Gastrocnemius medialis (tissue), 4 donors: Measurements from ENCODE around the gene GLCCI1. TPM values are rescaled to one million over a fixed set of nuclear protein-coding genes. Genes with fewer than 3 reads are reported as not detected.

Source experiments
- ATAC-seq, 2 donors: fragments of 150-250 bp; one replicate each; pipeline ENCODE4 v1.9.1; 2016
- DNase-seq, 2 donors: peaks; one replicate each; pipeline ENCODE4 v3.0.0-alpha.2; 2019
- H3K27ac ChIP-seq, 4 donors: fragments of 200-600 bp; sonication (generic); 1 replicate in 1 of 4; 2 replicates in 3 of 4; pipeline ENCODE4 v1.5.1; 2016 to 2018; ENCODE audit warnings: mild to moderate bottlenecking in 2 of 4, moderate library complexity in 1 of 4
- H3K27me3 ChIP-seq, 3 donors: fragments of 200-600 bp; sonication (generic) in 2 of 3; 1 replicate in 1 of 3; 2 replicates in 2 of 3; pipeline versions ENCODE4 v1.5.1 to v1.6.0; 2016 to 2019; ENCODE audit warnings: mild to moderate bottlenecking in 1 of 3, moderate library complexity in 1 of 3
- H3K36me3 ChIP-seq, 2 donors: fragments of 200-600 bp; sonication (generic) in 1 of 2; one replicate each; pipeline ENCODE4 v1.5.1; 2017 to 2018
- H3K4me1 ChIP-seq, 2 donors: fragments of 200-600 bp; sonication (generic) in 1 of 2; one replicate each; pipeline ENCODE4 v1.5.1; 2016 to 2017; ENCODE audit warnings: mild to moderate bottlenecking in 2 of 2
- H3K4me3 ChIP-seq, 4 donors: fragments of 200-600 bp; sonication (generic) in 3 of 4; 1 replicate in 1 of 4; 2 replicates in 3 of 4; pipeline ENCODE4 v1.5.1; 2016 to 2019; ENCODE audit warnings: mild to moderate bottlenecking in 2 of 4
- H3K9me3 ChIP-seq, 3 donors: fragments of 200-600 bp; sonication (generic) in 2 of 3; 1 replicate in 1 of 3; 2 replicates in 2 of 3; pipeline ENCODE4 v1.5.1; 2016 to 2019
- POLR2A ChIP-seq, 2 donors: fragments of 450-650 bp; IDR thresholded peaks; one replicate each; pipeline ENCODE4 v1.6.1; 2017; ENCODE audit warnings: antibody characterized with exemption in 2 of 2, mild to moderate bottlenecking in 2 of 2, moderate library complexity in 2 of 2
- in situ Hi-C, 4 donors: fragments of 200-750 bp; cut with MboI; loops; one replicate each; pipeline versions ENCODE4 v1.15.0 to v1.8.0; 2017; ENCODE audit warnings: low sequenced_read_pairs in 4 of 4
- intact Hi-C: fragments of 100-400 bp; cut with DNase I; formaldehyde crosslinking; loops from one replicate; pipeline ENCODE4 v1.15.1; 2023; ENCODE audit warnings: low total_unique reads
- total RNA-seq, 4 donors: library from RNA; depleted of rRNA; stranded (reverse); fragments of >200 nt; gene quantifications; one replicate each; pipeline versions ENCODE4 v1.1.0 to v1.2.3, GENCODE V29; 2016
- TF ChIP-seq, protein P1 (sequence below), 5 experiments: fragments of 450-650 bp in 3 of 5; fragments of 200-600 bp in 2 of 5; sonication (generic) in 2 of 5; IDR thresholded peaks in 4 of 5; conservative IDR thresholded peaks in 1 of 5; 1 replicate in 4 of 5; 2 replicates in 1 of 5; pipeline ENCODE4 v1.5.1; 2016 to 2019; ENCODE audit warnings: antibody characterized with exemption in 5 of 5, mild to moderate bottlenecking in 3 of 5, moderate library complexity in 3 of 5

Gene GLCCI1
- total RNA-seq, 4 donors from 2014 or later: 1.2 to 6.1 (median 2.6) TPM

DNA sequence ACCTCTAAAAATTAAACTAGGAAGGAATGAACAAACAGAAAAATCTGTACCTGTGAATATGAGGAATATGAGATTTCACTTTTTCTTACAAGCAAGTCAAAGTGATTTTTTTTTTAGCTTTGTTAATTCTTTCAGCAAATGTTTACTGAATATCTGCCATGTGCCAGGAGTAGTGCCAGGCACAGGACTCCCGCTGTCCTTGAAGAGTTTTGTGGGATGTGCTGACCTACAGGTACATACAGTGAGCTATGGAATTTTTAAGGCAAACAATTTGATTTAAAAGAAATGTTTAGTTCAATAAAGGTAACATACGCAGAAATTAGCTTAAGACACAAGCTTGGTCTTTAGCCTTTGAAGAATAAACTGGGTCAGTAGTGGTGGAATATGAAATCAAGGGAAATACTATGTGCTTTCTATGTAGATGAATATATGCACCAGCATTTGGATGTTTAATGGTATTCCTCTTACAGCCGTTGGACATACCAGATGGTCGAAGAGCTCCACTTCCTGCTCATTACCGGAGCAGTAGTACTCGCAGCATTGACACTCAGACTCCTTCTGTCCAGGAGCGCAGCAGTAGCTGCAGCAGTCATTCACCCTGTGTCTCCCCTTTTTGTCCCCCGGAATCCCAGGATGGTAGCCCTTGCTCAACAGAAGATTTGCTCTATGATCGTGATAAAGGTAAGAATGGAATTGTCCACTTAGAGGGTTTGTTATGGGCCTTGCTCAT lies 102.0 kb downstream of the GLCCI1 start:
- H3K4me1 ChIP-seq: peaks cover 12 to 16% of the 10 kb centered on the region in 2 donors
- no peaks in the 10 kb centered on the region for H3K9me3 ChIP-seq
- intact Hi-C loops (no loop called here), in situ Hi-C loops (no loop called here)
- no peaks in the 10 kb centered on the region for H3K27me3 ChIP-seq
- no peaks in the 10 kb centered on the region for H3K36me3 ChIP-seq
- no peak overlapping the region for H3K4me3 ChIP-seq
- no peak for ATAC-seq
- no peak overlapping the region for H3K27ac ChIP-seq
- DNase-seq: no peak
- no peak for TF ChIP-seq POLR2A (IDR thresholded peaks at IDR 0.05)
- TF ChIP-seq, protein P1, sequence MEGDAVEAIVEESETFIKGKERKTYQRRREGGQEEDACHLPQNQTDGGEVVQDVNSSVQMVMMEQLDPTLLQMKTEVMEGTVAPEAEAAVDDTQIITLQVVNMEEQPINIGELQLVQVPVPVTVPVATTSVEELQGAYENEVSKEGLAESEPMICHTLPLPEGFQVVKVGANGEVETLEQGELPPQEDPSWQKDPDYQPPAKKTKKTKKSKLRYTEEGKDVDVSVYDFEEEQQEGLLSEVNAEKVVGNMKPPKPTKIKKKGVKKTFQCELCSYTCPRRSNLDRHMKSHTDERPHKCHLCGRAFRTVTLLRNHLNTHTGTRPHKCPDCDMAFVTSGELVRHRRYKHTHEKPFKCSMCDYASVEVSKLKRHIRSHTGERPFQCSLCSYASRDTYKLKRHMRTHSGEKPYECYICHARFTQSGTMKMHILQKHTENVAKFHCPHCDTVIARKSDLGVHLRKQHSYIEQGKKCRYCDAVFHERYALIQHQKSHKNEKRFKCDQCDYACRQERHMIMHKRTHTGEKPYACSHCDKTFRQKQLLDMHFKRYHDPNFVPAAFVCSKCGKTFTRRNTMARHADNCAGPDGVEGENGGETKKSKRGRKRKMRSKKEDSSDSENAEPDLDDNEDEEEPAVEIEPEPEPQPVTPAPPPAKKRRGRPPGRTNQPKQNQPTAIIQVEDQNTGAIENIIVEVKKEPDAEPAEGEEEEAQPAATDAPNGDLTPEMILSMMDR (IDR thresholded peaks at IDR 0.05 in 4 of 5, conservative IDR thresholded peaks at IDR 0.05 in 1 of 5): no peak

DNA sequence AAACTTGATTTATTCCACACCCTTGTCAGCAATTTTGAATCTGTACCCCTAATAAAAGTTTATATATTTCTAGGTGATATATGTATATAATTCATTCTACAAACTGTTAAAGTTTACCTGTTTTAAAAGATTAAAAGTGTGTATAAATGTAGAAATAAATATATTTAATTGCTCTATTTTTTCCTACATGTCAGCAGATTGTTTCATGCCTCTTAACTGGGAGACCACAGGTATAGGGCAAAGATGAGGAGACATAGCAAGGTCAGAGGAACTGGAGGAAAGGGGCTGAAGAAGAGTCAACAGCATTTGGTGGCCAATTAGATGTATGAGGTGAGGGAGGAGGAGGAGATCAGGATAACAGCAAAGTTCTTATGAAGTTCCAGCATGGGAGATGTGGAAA lies 109.8 kb downstream of the GLCCI1 start:
- ATAC-seq (no peak), DNase-seq (no peak)
- H3K27me3 ChIP-seq: no peaks in the 10 kb centered on the region
- H3K9me3 ChIP-seq: no peaks in the 10 kb centered on the region
- H3K27ac ChIP-seq: no peak overlapping the region
- no peaks in the 10 kb centered on the region for H3K36me3 ChIP-seq
- H3K4me3 ChIP-seq: no peak overlapping the region
- in situ Hi-C loops: no loop called here
- intact Hi-C loops: no loop called here
- TF ChIP-seq POLR2A (IDR thresholded peaks at IDR 0.05): no peak
- TF ChIP-seq, protein P1 (IDR thresholded peaks at IDR 0.05 in 4 of 5, conservative IDR thresholded peaks at IDR 0.05 in 1 of 5): no peak
- H3K4me1 ChIP-seq: no peaks in the 10 kb centered on the region

DNA sequence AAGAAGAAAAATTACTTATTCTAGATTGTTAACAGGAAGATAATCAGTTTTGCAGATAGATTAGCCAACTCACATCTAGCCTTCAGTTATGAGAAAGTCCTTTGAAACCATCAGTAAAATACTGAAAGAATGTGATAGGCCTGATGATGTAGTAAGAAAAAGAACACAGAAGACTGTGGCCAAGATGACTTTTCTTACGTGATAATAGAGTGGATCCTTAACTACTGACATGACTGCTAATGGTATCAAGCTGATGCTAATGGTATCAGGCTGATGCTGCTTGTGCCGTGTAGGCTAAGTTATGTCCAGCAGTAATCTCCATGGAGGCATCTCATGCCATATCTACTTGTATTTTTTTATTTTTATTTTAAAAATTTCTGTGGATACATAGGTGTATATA lies 114.2 kb downstream of the GLCCI1 start:
- Histone ChIP-seq H3K36me3 (no peaks in the 10 kb centered on the region), H3K4me1 (no peaks in the 10 kb centered on the region), H3K27ac (no peak overlapping the region), H3K27me3 (no peaks in the 10 kb centered on the region), H3K9me3 (no peaks in the 10 kb centered on the region), H3K4me3 (no peak overlapping the region)
- TF ChIP-seq, protein P1 (IDR thresholded peaks at IDR 0.05 in 4 of 5, conservative IDR thresholded peaks at IDR 0.05 in 1 of 5): no peak
- no peak for TF ChIP-seq POLR2A (IDR thresholded peaks at IDR 0.05)
- intact Hi-C loops: no loop called here
- in situ Hi-C loops: no loop called here
- ATAC-seq (no peak), DNase-seq (no peak)

DNA sequence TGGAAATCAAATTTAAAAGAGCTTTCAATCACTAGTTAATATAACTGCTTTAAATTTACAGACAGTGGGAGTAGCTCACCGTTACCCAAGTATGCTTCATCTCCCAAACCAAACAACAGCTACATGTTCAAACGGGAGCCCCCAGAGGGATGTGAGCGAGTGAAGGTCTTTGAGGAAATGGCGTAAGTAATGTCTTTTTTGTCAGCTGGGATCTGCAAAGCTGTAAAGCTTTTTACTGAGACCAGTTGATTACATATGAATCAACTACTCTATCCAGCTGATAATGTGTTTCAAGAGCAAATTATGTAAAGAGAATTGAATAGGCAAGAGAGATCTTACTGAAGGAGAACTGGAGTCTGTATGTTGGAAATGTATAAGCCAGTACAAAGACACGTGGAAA lies 116.2 kb downstream of the GLCCI1 start:
- Histone ChIP-seq H3K4me3 (no peak overlapping the region), H3K4me1 (no peaks in the 10 kb centered on the region), H3K9me3 (no peaks in the 10 kb centered on the region), H3K36me3 (no peaks in the 10 kb centered on the region), H3K27me3 (no peaks in the 10 kb centered on the region), H3K27ac (no peak overlapping the region)
- in situ Hi-C loops (no loop called here), intact Hi-C loops (no loop called here)
- TF ChIP-seq, protein P1 (IDR thresholded peaks at IDR 0.05 in 4 of 5, conservative IDR thresholded peaks at IDR 0.05 in 1 of 5): no peak
- no peak for TF ChIP-seq POLR2A (IDR thresholded peaks at IDR 0.05)
- DNase-seq: no peak
- no peak for ATAC-seq

DNA sequence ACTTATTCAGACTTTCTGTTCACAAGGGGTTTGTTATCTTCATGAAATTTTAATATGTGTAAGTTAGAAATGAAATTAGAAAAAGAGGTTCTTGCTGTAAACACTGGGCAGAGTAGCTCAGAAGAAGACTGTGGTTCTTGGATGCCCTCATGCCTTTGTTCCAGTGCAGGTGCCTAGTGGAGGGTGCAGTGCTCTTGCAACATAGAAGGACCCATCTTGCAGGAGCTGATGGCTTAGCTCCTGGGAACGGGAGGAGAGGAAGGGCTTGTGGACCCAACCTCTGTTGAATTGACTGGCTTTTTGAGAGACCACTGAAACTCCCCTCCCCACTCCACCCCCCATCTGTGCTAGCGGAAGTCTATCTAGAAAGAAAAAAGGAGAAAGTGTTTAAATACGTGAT lies 116.8 kb downstream of the GLCCI1 start:
- DNase-seq (no peak), ATAC-seq (no peak)
- intact Hi-C loops: no loop called here
- H3K36me3 ChIP-seq: no peaks in the 10 kb centered on the region
- H3K27ac ChIP-seq: no peak overlapping the region
- no peaks in the 10 kb centered on the region for H3K27me3 ChIP-seq
- H3K4me3 ChIP-seq: no peak overlapping the region
- H3K9me3 ChIP-seq: no peaks in the 10 kb centered on the region
- no peaks in the 10 kb centered on the region for H3K4me1 ChIP-seq
- TF ChIP-seq POLR2A (IDR thresholded peaks at IDR 0.05): no peak
- TF ChIP-seq, protein P1 (IDR thresholded peaks at IDR 0.05 in 4 of 5, conservative IDR thresholded peaks at IDR 0.05 in 1 of 5): no peak
- in situ Hi-C loops: no loop called here
